GM18907 (cell line): Measurements from ENCODE around the gene CSNK1G1.
"Not testable (repeated sequence)": the region's sequence is repeated elsewhere in the genome, so short reads cannot be mapped to it uniquely, and the experiment has no call there.

Source experiments
- ATAC-seq: cut with Tn5 transposase; IDR thresholded peaks from one replicate; pipeline ENCODE4 v1.9.1; 2021; ENCODE audit warnings: mild to moderate bottlenecking, moderate library complexity; ENCODE audit not compliant: unreplicated experiment

CSNK1G1 gene

GRCh38 chr15:64138331-64138941 lies 217.5 kb downstream of the CSNK1G1 start:
- ATAC-seq, result no peak

GRCh38 chr15:64137226-64137833 lies 218.6 kb downstream of the CSNK1G1 start:
- no peak for ATAC-seq

GRCh38 chr15:64136347-64136746 lies 219.6 kb downstream of the CSNK1G1 start:
- no peak for ATAC-seq

GRCh38 chr15:64134345-64134829 lies 221.6 kb downstream of the CSNK1G1 start:
- no peak for ATAC-seq

GRCh38 chr15:64133623-64134344 lies 222.2 kb downstream of the CSNK1G1 start:
- ATAC-seq, result no peak

- ATAC-seq, result no peak
These were observed 223.8 kb downstream of the CSNK1G1 start for GRCh38 chr15:64132217-64132616.

- no peak for ATAC-seq
These were observed 224.4 kb downstream of the CSNK1G1 start for GRCh38 chr15:64131547-64131946.

- ATAC-seq, result no peak
These were observed 225.8 kb downstream of the CSNK1G1 start for GRCh38 chr15:64130159-64130558.

- ATAC-seq, result no peak
These were observed 228.3 kb downstream of the CSNK1G1 start for GRCh38 chr15:64127521-64128270.

GRCh38 chr15:64125978-64126377 lies 230.0 kb downstream of the CSNK1G1 start:
- no peak for ATAC-seq

GRCh38 chr15:64122936-64123351 lies 233.0 kb downstream of the CSNK1G1 start:
- no peak for ATAC-seq

- ATAC-seq, result no peak
These were observed 233.5 kb downstream of the CSNK1G1 start for GRCh38 chr15:64122444-64122843.

- no peak for ATAC-seq
These were observed 234.4 kb downstream of the CSNK1G1 start for GRCh38 chr15:64121614-64122013.

- ATAC-seq, result not testable (repeated sequence)
These were observed 235.7 kb downstream of the CSNK1G1 start for GRCh38 chr15:64120322-64120721.

- ATAC-seq, result no peak
These were observed 238.1 kb downstream of the CSNK1G1 start for GRCh38 chr15:64117759-64118487.
